Smooth muscle cell (in vitro differentiated cells): Measurements from ENCODE around the gene CCDC134. TPM values are rescaled to one million over a fixed set of nuclear protein-coding genes. Genes with fewer than 3 reads are reported as not detected.
A peak's percentile ranks its signal among the peaks of the same experiment; 100 is the strongest.

Source experiments
- DNase-seq: peaks from one replicate; lab custom pipeline; 2025; ENCODE audit not compliant: unreplicated experiment; lab: John Stamatoyannopoulos, UW
- H2AFZ ChIP-seq: fragments of 200-600 bp; sonication (generic); 2 replicates; pipeline ENCODE4 v1.6.0; 2016; ENCODE audit warnings: antibody characterized with exemption, low read depth, mild to moderate bottlenecking
- H3F3A ChIP-seq: fragments of 200-600 bp; sonication (generic); 2 replicates; pipeline ENCODE4 v1.6.0; 2017; ENCODE audit warnings: antibody characterized with exemption, low read depth
- H3K27ac ChIP-seq: fragments of 200-600 bp; sonication (generic); 2 replicates; pipeline ENCODE4 v1.5.1; 2016; ENCODE audit warnings: low read depth, mild to moderate bottlenecking
- H3K27me3 ChIP-seq: fragments of 200-600 bp; sonication (generic); 2 replicates; pipeline ENCODE4 v1.6.1; 2016; ENCODE audit warnings: low read depth, mild to moderate bottlenecking
- H3K36me3 ChIP-seq: fragments of 200-600 bp; sonication (generic); 2 replicates; pipeline ENCODE4 v1.5.1; 2016; ENCODE audit warnings: low read depth
- H3K4me1 ChIP-seq: fragments of 200-600 bp; sonication (generic); 2 replicates; pipeline ENCODE4 v1.5.1; 2016; ENCODE audit warnings: low read depth
- H3K4me2 ChIP-seq: fragments of 200-600 bp; sonication (generic); 2 replicates; pipeline ENCODE4 v1.6.0; 2016; ENCODE audit warnings: mild to moderate bottlenecking
- H3K4me3 ChIP-seq: fragments of 200-600 bp; sonication (generic); 2 replicates; pipeline ENCODE4 v1.5.1; 2016; ENCODE audit warnings: mild to moderate bottlenecking
- H3K79me2 ChIP-seq: fragments of 200-600 bp; sonication (generic); 2 replicates; pipeline ENCODE4 v1.6.0; 2016; ENCODE audit warnings: low read depth, mild to moderate bottlenecking
- H3K9ac ChIP-seq: fragments of 200-600 bp; sonication (generic); 2 replicates; pipeline ENCODE4 v1.6.0; 2016; ENCODE audit warnings: low read depth
- H3K9me3 ChIP-seq: fragments of 200-600 bp; sonication (generic); replicated peaks from 2 replicates; pipeline ENCODE4 v1.5.1; 2016; ENCODE audit warnings: low read depth
- H4K20me1 ChIP-seq: fragments of 200-600 bp; sonication (generic); 2 replicates; pipeline ENCODE4 v1.6.0; 2016; ENCODE audit warnings: low read depth
- WGBS: methylation state at CpG from one replicate; pipeline ENCODE4 v1.1.7; 2016; ENCODE audit warnings: low lambda C conversion rate; 5-methylcytosine and 5-hydroxymethylcytosine counted together
- polyA plus RNA-seq: library from polyadenylated mRNA; unstranded; fragments of >200 nt; fragmentation: Nextera tagmentation; extraction: Ambion mirVana; gene quantifications from 2 replicates; pipeline ENCODE4 v1.2.1, GENCODE V29; 2016
- total RNA-seq: library from RNA; depleted of rRNA; stranded (reverse); fragments of >200 nt; gene quantifications from 2 replicates; pipeline ENCODE4 v1.2.3, GENCODE V29; 2014
- TF ChIP-seq, protein P1 (sequence below): fragments of 200-600 bp; sonication (generic); IDR thresholded peaks from 2 replicates; pipeline ENCODE4 v1.5.1; 2017; ENCODE audit warnings: borderline replicate concordance, mild to moderate bottlenecking, antibody characterized with exemption; ENCODE audit not compliant: insufficient read depth, poor library complexity, severe bottlenecking

Gene CCDC134
- total and polyA plus RNA-seq, 2 experiments from 2014 or later = 7.4 to 8.8 TPM

- Histone ChIP-seq H4K20me1 (peaks cover 100% of the 10 kb centered on the region), H3K9me3 (no peaks in the 10 kb centered on the region), H3F3A (peaks cover 12% of the 10 kb centered on the region), H3K27me3 (no peaks in the 10 kb centered on the region), H2AFZ (no peak overlapping the region), H3K9ac (no peak overlapping the region), H3K4me2 (no peak overlapping the region), H3K4me3 (no peak overlapping the region), H3K4me1 (peaks cover 28% of the 10 kb centered on the region), H3K27ac (no peak overlapping the region), H3K36me3 (no peaks in the 10 kb centered on the region), H3K79me2 (peaks cover 100% of the 10 kb centered on the region)
- WGBS = 67% methylated on average over 5 of the region's 5 CpGs
- no peak for DNase-seq
- TF ChIP-seq, protein P1, sequence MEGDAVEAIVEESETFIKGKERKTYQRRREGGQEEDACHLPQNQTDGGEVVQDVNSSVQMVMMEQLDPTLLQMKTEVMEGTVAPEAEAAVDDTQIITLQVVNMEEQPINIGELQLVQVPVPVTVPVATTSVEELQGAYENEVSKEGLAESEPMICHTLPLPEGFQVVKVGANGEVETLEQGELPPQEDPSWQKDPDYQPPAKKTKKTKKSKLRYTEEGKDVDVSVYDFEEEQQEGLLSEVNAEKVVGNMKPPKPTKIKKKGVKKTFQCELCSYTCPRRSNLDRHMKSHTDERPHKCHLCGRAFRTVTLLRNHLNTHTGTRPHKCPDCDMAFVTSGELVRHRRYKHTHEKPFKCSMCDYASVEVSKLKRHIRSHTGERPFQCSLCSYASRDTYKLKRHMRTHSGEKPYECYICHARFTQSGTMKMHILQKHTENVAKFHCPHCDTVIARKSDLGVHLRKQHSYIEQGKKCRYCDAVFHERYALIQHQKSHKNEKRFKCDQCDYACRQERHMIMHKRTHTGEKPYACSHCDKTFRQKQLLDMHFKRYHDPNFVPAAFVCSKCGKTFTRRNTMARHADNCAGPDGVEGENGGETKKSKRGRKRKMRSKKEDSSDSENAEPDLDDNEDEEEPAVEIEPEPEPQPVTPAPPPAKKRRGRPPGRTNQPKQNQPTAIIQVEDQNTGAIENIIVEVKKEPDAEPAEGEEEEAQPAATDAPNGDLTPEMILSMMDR = no peak
Measured at GRCh38 chr22:41848468-41848867, 48.0 kb downstream of the CCDC134 start.

- peaks cover 4% of the 10 kb centered on the region for H3F3A ChIP-seq
- H3K4me2 ChIP-seq = no peak overlapping the region
- H3K4me1 ChIP-seq = no peaks in the 10 kb centered on the region
- no peak overlapping the region for H3K4me3 ChIP-seq
- TF ChIP-seq, protein P1 = no peak
- no peak overlapping the region for H2AFZ ChIP-seq
- no peaks in the 10 kb centered on the region for H3K27me3 ChIP-seq
- H4K20me1 ChIP-seq = peaks cover 100% of the 10 kb centered on the region
- H3K9me3 ChIP-seq = no peaks in the 10 kb centered on the region
- H3K79me2 ChIP-seq = peaks cover 96% of the 10 kb centered on the region
- H3K27ac ChIP-seq = peak overlapping the region; percentile 47
- 85% methylated on average over 2 of the region's 2 CpGs for WGBS
- no peak for DNase-seq
- H3K36me3 ChIP-seq = no peaks in the 10 kb centered on the region
- no peak overlapping the region for H3K9ac ChIP-seq
Measured at GRCh38 chr22:41856469-41856868, 56.0 kb downstream of the CCDC134 start.

- Histone ChIP-seq H3K9ac (no peak overlapping the region), H3K36me3 (no peaks in the 10 kb centered on the region), H3K27me3 (no peaks in the 10 kb centered on the region), H3F3A (peaks cover 8% of the 10 kb centered on the region), H3K27ac (peak overlapping the region; percentile 47), H3K4me1 (peaks cover 5% of the 10 kb centered on the region), H3K4me2 (peak overlapping the region; percentile 2), H3K4me3 (no peak overlapping the region), H4K20me1 (peaks cover 100% of the 10 kb centered on the region), H3K9me3 (no peaks in the 10 kb centered on the region), H2AFZ (no peak overlapping the region), H3K79me2 (peaks cover 94% of the 10 kb centered on the region)
- TF ChIP-seq, protein P1 = peak; percentile 61
- no peak for DNase-seq
- 48% methylated on average over 7 of the region's 7 CpGs for WGBS
Measured at GRCh38 chr22:41857155-41857859, 56.8 kb downstream of the CCDC134 start.

DNA sequence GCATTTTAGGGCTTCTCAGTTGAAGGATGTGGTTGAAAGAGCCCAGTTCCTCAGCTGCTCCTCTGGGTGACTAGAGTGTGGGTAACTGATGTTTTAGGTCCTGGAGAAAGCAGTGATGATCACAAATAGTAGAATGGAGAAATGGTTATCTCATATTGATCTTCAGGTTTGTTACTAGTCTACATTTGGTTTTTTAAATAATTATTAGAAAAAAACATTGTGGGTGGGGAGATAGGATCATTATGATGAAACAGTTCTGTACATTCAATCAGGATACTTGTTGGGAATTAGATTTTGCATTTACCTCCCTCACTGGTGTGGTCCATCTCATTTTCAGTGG is 57.4 kb downstream of the CCDC134 start:
- Histone ChIP-seq H3K27me3 (no peaks in the 10 kb centered on the region), H3K4me1 (peaks cover 10% of the 10 kb centered on the region), H2AFZ (no peak overlapping the region), H3K9ac (no peak overlapping the region), H3K9me3 (no peaks in the 10 kb centered on the region), H3K27ac (peak overlapping the region; percentile 21), H3K79me2 (peaks cover 93% of the 10 kb centered on the region), H3F3A (peaks cover 12% of the 10 kb centered on the region), H3K36me3 (no peaks in the 10 kb centered on the region), H3K4me2 (no peak overlapping the region), H4K20me1 (peaks cover 100% of the 10 kb centered on the region), H3K4me3 (no peak overlapping the region)
- TF ChIP-seq, protein P1 = no peak
- DNase-seq = no peak
